ENCODE results near the gene PMAIP1.
"Not testable (repeated sequence)": the region's sequence is repeated elsewhere in the genome, so short reads cannot be mapped to it uniquely, and the experiment has no call there.

PMAIP1 gene
- 29.7 to 65.5 reads per million in 2 donors for total RNA-seq

- peak; percentile 81 for DNase-seq
These were observed at the start of gene PMAIP1 for GRCh38 chr18:59899298-59900221. TSS of gene PMAIP1 (plus strand) at chr18:59899996. CDS start at chr18:59900178, 182 bp downstream.

- no peak for DNase-seq
These were observed 47.9 kb upstream of the PMAIP1 start for GRCh38 chr18:59851784-59852399.

- no peak for DNase-seq
These were observed 47.2 kb upstream of the PMAIP1 start for GRCh38 chr18:59852548-59852947.

- DNase-seq: no peak
These were observed 46.4 kb upstream of the PMAIP1 start for GRCh38 chr18:59853380-59853779.

GRCh38 chr18:59853988-59854387 lies 45.8 kb upstream of the PMAIP1 start:
- not testable (repeated sequence) for DNase-seq

GRCh38 chr18:59861009-59861408 lies 38.8 kb upstream of the PMAIP1 start:
- DNase-seq: no peak

GRCh38 chr18:59861963-59862819 lies 37.6 kb upstream of the PMAIP1 start:
- no peak for DNase-seq

- no peak for DNase-seq
These were observed 34.4 kb upstream of the PMAIP1 start for GRCh38 chr18:59865241-59865986.

GRCh38 chr18:59866551-59867269 lies 33.1 kb upstream of the PMAIP1 start:
- no peak for DNase-seq

- no peak for DNase-seq
These were observed 32.3 kb upstream of the PMAIP1 start for GRCh38 chr18:59867337-59868104.

GRCh38 chr18:59870623-59871130 lies 29.1 kb upstream of the PMAIP1 start:
- no peak for DNase-seq

GRCh38 chr18:59871711-59872362 lies 28.0 kb upstream of the PMAIP1 start:
- no peak for DNase-seq

- no peak for DNase-seq
These were observed 26.2 kb upstream of the PMAIP1 start for GRCh38 chr18:59873641-59874040.

GRCh38 chr18:59874166-59874565 lies 25.6 kb upstream of the PMAIP1 start:
- no peak for DNase-seq

GRCh38 chr18:59876310-59876626 lies 23.5 kb upstream of the PMAIP1 start:
- no peak for DNase-seq

GRCh38 chr18:59877361-59877760 lies 22.4 kb upstream of the PMAIP1 start:
- DNase-seq: no peak

GRCh38 chr18:59878644-59879043 lies 21.2 kb upstream of the PMAIP1 start:
- no peak for DNase-seq

GRCh38 chr18:59881728-59882656 lies 17.8 kb upstream of the PMAIP1 start:
- no peak for DNase-seq

GRCh38 chr18:59884351-59884750 lies 15.4 kb upstream of the PMAIP1 start:
- DNase-seq: no peak

Data from activated gamma-delta T cell (primary cell).